ENCODE data around the gene DPY19L2. TPM values are rescaled to one million over a fixed set of nuclear protein-coding genes. Genes with fewer than 3 reads are reported as not detected.
"Not testable (repeated sequence)": the region's sequence is repeated elsewhere in the genome, so short reads cannot be mapped to it uniquely, and the experiment has no call there.

DPY19L2 gene
- 2.3 and 7.1 TPM in 2 replicates for total RNA-seq (ENCODE audit: low replicate concordance)

DNA sequence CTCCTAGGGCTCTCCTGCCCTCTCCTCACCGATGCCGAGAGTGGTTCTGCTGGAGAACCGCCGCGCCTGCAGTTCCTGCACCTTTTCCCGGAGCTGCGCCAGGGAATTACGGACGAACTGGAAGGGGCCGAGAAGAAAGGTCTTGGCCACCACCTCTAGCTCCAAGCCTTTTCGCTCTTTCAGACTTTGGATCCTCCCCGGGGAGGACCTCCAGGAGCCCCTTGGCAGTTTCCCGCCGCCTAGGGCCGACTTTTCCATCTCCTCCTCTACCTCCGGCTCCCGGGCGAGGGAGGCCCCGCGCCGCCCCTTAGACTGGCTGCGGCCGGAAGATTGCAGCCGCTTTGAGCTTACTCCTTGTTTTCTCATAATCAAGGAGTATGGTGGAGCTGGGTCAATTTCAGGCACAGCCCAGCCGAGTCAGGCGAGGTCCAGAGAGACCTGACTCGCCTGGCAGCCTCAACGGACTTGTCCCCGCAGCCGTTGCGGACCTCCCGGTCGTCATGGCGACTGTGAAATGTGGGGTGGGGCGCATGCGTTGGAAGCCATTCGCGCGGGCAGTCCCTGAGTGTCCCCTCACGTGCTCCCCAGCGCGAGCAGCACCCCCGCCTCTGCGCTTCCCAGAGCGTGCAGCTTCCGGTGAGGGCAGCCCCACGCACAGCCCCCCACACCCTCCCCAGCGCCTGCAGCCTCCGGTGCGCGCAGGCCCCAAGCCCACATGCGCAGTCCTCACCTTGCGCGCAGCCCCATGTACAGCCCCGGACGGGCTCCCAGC, at the start of gene DPY19L2:
Gene DPY19L2 (minus strand): TSS at position 466 of the 772 bp plus-strand sequence. CDS start 100 bp downstream, at position 366.
- peak within 1 kb of the TSS; percentile 72 for H3K4me3 ChIP-seq (ENCODE audit: low read depth, low read length)
- TF ChIP-seq, protein P1, sequence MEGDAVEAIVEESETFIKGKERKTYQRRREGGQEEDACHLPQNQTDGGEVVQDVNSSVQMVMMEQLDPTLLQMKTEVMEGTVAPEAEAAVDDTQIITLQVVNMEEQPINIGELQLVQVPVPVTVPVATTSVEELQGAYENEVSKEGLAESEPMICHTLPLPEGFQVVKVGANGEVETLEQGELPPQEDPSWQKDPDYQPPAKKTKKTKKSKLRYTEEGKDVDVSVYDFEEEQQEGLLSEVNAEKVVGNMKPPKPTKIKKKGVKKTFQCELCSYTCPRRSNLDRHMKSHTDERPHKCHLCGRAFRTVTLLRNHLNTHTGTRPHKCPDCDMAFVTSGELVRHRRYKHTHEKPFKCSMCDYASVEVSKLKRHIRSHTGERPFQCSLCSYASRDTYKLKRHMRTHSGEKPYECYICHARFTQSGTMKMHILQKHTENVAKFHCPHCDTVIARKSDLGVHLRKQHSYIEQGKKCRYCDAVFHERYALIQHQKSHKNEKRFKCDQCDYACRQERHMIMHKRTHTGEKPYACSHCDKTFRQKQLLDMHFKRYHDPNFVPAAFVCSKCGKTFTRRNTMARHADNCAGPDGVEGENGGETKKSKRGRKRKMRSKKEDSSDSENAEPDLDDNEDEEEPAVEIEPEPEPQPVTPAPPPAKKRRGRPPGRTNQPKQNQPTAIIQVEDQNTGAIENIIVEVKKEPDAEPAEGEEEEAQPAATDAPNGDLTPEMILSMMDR (IDR thresholded peaks at IDR 0.05; ENCODE audit: insufficient read depth, low read length), result no peak
- DNase-seq (ENCODE audit: low read depth), result peak; percentile 58

DNA sequence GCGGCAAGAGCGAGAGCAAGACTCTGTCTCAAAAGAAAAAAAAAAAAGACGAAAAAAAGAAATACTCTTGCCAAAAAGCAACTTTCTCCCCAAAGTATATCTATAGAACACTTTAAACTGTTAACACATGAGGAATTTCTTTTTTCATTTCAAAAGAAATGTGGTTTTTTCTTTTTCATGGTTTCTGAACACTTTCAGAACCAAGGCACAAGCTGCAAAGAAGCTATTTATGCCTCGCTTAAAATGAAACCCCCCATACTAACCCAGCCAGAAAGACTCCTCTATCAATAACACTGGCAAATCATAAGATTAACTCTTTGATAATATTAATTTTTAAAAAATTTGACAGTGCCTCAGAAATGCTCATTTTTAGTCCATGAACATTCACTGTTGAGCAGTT, 48.6 kb upstream of the DPY19L2 start:
- not testable (repeated sequence) for DNase-seq (ENCODE audit: low read depth); H3K4me3 ChIP-seq (ENCODE audit: low read depth, low read length)

DNA sequence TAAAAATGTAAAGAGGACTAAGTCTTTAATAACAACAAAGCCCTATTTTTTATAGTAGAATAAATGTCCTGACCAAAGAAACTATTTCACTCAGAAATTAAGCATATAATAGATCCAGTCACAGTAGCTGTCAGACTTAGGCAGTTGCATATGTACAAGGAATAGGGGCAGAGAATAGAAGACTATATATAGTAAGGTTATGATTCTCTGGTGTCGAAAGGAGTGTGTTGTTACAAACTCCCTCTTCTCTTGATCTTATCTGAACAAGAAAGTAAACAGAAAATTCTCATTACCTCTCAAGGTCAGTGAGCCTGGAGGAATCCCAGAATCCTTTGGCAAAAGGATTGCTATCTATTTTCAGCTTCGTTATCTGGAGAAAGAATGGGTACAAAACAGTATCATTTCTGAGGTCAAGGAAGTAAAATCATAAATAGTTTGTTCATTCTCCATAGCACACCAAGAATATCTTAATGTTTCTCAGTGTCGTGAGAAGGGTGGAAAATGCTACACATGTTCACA, 46.9 kb upstream of the DPY19L2 start:
- H3K4me3 ChIP-seq (ENCODE audit: low read depth, low read length); DNase-seq (ENCODE audit: low read depth): not testable (repeated sequence)

DNA sequence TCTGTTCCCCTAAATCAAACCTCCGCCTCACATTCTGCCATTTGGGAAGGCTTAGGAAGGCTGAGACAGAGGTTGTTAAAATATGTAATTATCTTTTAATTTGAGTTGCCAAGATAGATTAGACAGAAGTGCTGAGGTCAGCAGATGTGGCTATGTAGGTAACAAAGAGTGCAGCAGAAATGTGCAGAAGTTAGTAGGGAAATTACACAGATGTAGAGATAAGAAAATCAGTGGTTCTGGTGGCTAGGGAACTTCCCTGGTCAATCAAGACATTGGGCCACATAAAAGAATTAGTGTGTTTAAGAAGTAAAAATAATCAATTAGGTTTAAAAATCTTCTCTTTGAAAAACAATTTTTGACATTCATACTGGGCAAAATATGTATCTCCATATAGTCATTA, 46.1 kb upstream of the DPY19L2 start:
- not testable (repeated sequence) for H3K4me3 ChIP-seq (ENCODE audit: low read depth, low read length); DNase-seq (ENCODE audit: low read depth)

DNA sequence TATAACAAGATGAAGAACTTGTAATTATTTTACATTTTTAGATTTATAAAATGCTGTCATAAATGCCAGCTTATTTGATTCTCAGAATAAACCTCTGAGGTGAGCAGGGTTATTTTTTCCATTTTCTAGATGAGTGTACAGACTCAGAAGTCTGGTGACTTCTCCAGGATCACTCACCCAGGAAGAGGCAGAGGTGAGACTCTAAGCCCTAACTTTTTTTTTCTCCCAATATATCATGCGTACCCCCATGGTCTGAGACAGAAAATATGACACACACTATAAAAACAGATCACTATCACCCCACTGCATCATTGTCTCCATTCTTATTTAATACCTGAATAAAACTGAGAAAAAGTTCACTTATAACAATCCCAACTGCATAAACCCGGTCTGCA, 45.4 kb upstream of the DPY19L2 start:
- not testable (repeated sequence) for H3K4me3 ChIP-seq (ENCODE audit: low read depth, low read length); DNase-seq (ENCODE audit: low read depth)

DNA sequence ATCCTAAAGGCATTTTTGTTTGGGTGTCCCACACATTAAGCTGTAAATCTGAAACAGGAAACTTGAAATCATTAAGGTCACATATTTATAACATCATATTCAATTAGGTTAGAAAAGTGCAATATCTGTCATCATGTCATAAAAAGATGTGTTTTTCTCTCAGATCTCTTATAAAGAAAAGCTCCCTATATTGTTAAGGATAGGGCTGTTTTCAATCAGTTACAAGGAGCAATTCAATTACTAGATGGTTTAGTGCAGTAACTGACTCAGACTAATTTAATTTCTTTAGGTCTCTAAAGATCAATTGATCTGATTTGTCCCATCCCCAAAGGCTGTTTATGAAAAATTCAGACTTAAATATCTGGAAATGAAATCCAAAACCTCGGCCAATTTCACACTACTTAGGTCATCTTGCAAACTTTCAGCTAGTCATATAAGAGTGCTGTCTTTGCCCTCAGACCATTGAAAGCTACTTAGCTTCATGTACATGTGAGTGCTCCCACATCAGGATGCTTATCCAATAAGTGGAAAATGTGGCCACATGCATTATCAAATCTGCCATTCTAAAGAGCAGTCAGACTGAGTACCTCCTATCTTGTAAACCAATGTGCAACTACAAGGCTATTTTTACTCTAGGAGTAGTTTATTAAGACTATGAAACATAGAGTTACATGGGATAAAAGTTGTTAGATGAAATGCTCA, 44.8 kb upstream of the DPY19L2 start:
- not testable (repeated sequence) for H3K4me3 ChIP-seq (ENCODE audit: low read depth, low read length)

DNA sequence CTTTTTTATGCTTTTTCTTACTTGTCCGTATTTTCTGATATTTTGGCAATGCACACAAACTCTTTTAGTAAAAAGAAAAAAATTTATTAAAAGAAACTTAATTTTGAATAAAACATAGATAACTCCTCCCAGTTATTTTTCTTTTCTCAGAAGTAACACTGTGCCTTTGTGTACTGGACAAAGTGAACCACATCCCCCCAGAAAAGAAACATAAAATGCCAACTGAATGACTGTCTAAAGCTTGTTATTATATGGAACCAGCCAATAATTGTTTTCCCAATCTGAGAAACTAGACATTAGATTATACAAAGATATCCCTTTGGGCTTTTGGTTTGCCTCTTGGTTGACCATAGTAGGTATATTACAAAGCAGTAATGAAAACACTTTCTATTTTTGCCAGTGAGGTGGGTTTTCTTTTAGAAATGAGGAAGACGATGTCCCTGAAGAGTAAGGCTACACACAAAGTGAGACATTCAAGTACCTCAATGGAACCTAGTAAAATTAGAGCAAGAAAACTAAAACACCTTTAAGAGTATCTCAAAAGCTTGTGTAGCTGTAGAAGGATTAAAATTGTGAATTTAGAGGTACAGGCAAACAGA, 44.2 kb upstream of the DPY19L2 start:
- not testable (repeated sequence) for DNase-seq (ENCODE audit: low read depth); H3K4me3 ChIP-seq (ENCODE audit: low read depth, low read length)

More for the DNA sequence above, 44.8 kb upstream of the DPY19L2 start:
- not testable (repeated sequence) for DNase-seq (ENCODE audit: low read depth)

DNA sequence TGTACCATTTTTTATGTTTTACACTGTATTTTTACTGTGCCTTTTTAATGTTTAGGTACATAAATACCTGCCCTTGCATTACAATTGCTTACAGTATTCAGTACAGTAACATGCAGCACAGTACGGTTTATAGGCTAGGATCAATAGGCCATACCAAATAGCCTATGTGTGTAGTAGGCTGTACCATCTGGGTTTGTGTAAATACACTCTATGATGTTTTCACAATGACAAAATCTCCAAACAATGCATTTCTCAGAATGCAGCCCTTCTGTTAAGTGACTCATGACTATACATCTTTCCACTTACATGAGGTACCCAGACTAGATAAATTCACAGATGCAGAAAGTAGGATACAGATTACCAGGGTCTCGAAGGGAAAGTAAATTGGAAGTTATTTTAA, 43.0 kb upstream of the DPY19L2 start:
- not testable (repeated sequence) for DNase-seq (ENCODE audit: low read depth)

DNA sequence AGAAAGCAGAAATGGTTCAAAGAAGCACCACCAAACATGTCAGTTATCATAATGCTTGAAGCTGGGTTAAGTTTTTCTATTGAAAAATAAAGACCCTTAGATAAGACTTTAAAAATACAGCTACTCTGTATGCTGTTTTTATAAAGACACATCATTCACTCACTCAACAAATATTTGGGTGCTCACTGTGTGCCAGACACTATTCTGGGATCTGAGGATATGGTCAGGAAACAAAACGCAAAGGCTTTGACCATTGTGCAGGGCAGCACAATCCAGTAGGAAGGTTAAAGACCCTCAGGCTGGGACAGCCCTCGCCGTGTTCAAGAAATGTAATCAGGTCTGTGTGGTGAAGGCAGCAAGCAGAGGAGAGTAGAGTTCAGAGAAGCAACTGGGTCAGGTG, 38.0 kb upstream of the DPY19L2 start:
- no peak for DNase-seq (ENCODE audit: low read depth)
- TF ChIP-seq, protein P1 (IDR thresholded peaks at IDR 0.05; ENCODE audit: insufficient read depth, low read length), result no peak
- H3K4me3 ChIP-seq (ENCODE audit: low read depth, low read length), result no peak overlapping the region

More for the DNA sequence above, 43.0 kb upstream of the DPY19L2 start:
- H3K4me3 ChIP-seq (ENCODE audit: low read depth, low read length), result not testable (repeated sequence)

DNA sequence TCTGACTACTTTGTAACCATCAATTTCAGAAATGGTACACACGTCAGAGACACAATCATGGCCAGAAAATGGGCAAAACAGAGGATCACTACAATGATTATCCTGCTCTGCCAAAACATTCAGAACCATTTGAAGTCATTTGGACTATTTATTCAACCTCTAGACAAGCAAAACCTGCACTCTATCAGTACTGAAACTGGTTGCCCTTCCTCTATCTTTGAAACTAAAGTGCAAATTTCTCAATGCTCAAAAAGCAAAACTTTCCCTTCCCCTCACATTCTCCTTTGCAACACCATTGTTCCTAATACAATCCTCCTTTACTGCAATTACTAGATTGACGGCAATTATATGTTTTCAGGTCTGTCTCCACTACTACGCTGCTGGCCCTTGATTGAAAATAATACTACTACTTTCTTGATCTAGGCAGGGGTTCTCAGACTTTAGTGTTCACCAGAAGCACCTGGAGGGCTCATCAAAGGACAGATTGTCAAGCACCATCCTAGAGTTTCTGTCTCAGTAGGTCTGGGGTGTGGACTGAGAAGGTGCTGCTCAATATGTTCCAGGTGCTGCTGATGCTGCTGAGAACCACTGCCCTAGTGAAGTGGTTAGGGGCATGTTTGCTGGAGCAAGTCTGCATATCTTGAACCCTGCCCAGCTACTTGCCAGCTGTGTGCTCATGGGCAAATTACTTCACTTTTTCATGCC, 31.5 kb upstream of the DPY19L2 start:
- not testable (repeated sequence) for DNase-seq (ENCODE audit: low read depth)

DNA sequence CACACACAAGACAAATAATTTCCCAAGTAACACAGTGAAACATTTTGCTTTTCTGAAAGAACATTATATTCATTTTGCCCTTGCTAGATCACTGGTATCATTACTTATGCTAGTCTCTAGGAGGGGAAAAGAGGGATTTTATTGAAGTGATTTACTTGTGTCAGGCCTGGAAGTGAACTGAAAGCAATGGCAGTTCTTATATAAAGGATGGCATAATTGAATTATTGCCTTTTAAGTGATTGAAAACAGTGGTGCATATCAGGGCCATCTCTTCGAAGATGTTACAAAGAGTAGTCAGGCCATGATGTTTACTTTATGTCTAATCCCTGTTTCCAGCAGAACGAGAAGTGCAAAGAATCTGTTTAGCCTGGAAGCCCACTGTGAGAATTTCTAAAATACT, 30.7 kb upstream of the DPY19L2 start:
- not testable (repeated sequence) for H3K4me3 ChIP-seq (ENCODE audit: low read depth, low read length); DNase-seq (ENCODE audit: low read depth)

More for the DNA sequence above, 31.5 kb upstream of the DPY19L2 start:
- H3K4me3 ChIP-seq (ENCODE audit: low read depth, low read length), result not testable (repeated sequence)

DNA sequence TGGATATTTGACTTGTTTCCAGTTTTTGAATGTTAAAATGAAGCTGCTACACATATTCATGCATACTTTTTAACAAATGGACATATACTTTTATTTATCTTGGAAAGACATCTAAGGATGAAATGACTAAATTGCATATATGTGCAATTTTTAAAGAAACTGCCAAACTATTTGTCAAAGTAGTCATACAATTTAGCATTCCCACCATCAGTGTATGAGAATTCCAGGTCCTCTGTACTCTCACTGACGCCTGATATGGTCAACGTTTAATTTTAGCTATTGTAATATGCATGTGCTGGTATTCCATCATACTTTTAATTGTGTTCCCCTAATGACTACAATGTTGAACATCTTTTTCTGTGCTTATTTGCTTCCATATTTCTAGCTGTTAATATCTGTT, 22.5 kb upstream of the DPY19L2 start:
- not testable (repeated sequence) for H3K4me3 ChIP-seq (ENCODE audit: low read depth, low read length); DNase-seq (ENCODE audit: low read depth)

DNA sequence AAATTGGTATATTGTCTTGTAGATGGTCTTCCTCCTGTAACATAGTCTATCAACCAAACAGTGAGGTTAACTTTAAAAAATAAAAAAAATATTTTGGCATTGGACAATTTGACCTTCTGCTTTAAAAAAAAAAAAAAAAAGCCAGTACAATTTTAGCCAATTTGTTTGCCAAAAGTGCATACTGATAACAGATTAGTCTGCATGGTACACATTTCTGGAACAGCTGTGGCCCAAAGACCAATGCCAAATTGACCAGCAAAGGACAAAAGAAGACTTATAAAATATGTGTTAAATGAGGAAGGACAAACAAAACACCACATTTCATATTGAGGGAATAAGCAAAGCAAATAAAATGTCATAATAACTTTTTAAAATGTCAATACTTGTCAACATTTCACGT, 20.8 kb upstream of the DPY19L2 start:
- DNase-seq (ENCODE audit: low read depth), result peak; percentile 25

DNA sequence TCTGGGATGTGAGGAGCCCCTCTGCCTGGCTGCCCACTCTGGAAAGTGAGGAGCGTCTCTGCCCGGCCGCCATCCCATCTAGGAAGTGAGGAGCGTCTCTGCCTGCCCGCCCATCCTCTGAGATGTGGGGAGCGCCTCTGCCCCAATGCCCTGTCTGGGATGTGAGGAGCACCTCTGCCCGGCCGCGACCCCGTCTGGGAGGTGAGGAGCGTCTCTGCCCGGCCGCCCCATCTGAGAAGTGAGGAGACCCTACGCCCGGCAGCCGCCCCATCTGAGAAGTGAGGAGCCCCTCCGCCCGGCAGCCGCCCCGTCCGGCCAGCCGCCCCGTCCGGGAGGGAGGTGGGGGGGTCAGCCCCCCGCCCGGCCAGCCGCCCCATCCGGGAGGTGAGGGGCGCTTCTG, 18.3 kb upstream of the DPY19L2 start:
- not testable (repeated sequence) for DNase-seq (ENCODE audit: low read depth); H3K4me3 ChIP-seq (ENCODE audit: low read depth, low read length)

More for the DNA sequence above, 20.8 kb upstream of the DPY19L2 start:
- not testable (repeated sequence) for H3K4me3 ChIP-seq (ENCODE audit: low read depth, low read length)

DNA sequence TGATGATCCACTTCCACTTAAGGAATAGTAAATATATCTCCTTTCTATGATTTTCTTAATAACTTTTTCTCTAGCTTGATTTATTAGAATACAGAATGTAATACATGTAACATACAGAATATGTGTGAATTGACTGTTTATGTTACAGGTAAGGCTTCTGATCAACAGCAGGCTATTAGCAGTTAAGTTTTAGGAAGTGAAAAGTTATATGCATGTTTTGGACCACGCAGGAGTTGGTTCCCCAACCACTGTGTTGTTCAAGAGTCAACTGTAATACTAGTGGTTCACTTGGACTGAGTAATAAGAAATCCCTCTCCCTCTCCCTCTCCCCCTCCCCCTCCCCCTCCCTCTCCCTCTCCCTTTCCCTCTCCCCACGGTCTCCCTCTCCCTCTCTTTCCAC, 17.5 kb upstream of the DPY19L2 start:
- not testable (repeated sequence) for H3K4me3 ChIP-seq (ENCODE audit: low read depth, low read length); DNase-seq (ENCODE audit: low read depth)

DNA sequence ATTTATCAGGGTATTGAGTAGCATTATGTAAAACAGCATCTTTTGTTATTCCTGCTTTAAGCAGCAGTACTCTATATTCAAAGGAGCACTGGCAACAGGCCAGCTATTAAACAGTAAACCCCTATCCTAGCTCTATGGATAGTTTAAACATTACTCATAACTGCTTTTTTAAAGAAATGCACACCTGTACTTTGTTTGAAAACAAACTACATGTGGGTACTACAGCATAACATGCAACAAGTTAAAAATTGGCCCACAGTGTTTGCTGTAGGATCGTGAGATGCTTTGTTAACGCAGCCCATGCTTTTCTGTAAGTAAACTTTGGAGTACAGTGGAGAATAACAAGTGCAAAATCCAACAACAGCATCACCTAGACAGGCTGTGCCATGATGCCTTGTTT, 14.3 kb upstream of the DPY19L2 start:
- DNase-seq (ENCODE audit: low read depth); H3K4me3 ChIP-seq (ENCODE audit: low read depth, low read length): not testable (repeated sequence)

Data from fibroblast of the aortic adventitia (primary cell).